Aorta (tissue), 5 donors: ENCODE data around the gene CETP. TPM values are rescaled to one million over a fixed set of nuclear protein-coding genes. Genes with fewer than 3 reads are reported as not detected.
"Not testable (repeated sequence)": the region's sequence is repeated elsewhere in the genome, so short reads cannot be mapped to it uniquely, and the experiment has no call there.

Source experiments
- ATAC-seq: fragments of 200-7000 bp; cut with Tn5 transposase; one replicate; pipeline ENCODE4 v1.9.1; 2022; ENCODE audit warnings: moderate library complexity; ENCODE audit not compliant: low FRiP score
- DNase-seq, 2 donors: peaks; one replicate each; pipeline ENCODE4 v3.0.0-alpha.2; 2020
- H3K27ac ChIP-seq, 2 donors: one replicate each; pipeline ENCODE4 v1.5.1; 2013; ENCODE audit warnings: low read length in 2 of 2, mild to moderate bottlenecking in 2 of 2, moderate library complexity in 2 of 2, control low read depth in 1 of 2, inconsistent platforms in 1 of 2, low read depth in 1 of 2
- H3K27me3 ChIP-seq, 2 donors: one replicate each; pipeline ENCODE4 v1.6.1; 2013; ENCODE audit warnings: control low read depth in 1 of 2, low read length in 1 of 2, mild to moderate bottlenecking in 1 of 2, moderate library complexity in 1 of 2; ENCODE audit not compliant: insufficient read depth in 2 of 2, control insufficient read depth in 1 of 2
- H3K36me3 ChIP-seq, 2 donors: one replicate each; pipeline ENCODE4 v1.6.1; 2013; ENCODE audit warnings: control low read depth in 1 of 2, low read length in 1 of 2, mild to moderate bottlenecking in 1 of 2; ENCODE audit not compliant: insufficient read depth in 2 of 2, control insufficient read depth in 1 of 2
- H3K4me1 ChIP-seq, 2 donors: one replicate each; pipeline ENCODE4 v1.6.1; 2013; ENCODE audit warnings: low read length in 2 of 2, control low read depth in 1 of 2, mild to moderate bottlenecking in 1 of 2, moderate library complexity in 1 of 2; ENCODE audit not compliant: insufficient read depth in 2 of 2, control insufficient read depth in 1 of 2
- H3K4me3 ChIP-seq, 2 donors: one replicate each; pipeline ENCODE4 v1.5.1; 2013; ENCODE audit warnings: low read length in 2 of 2, control low read depth in 1 of 2, mild to moderate bottlenecking in 1 of 2
- H3K9me3 ChIP-seq: one replicate; pipeline ENCODE4 v1.6.1; 2013; ENCODE audit warnings: mild to moderate bottlenecking, low read length; ENCODE audit not compliant: control insufficient read depth
- WGBS, 2 donors: extraction: QIAGEN DNeasy Blood & Tissue Kit; methylation state at CpG; one replicate each; pipeline ENCODE4 v1.1.7; 2013; 5-methylcytosine and 5-hydroxymethylcytosine counted together
- intact Hi-C, 2 donors: fragments of 100-400 bp; cut with DNase I; formaldehyde crosslinking; loops; one replicate each; pipeline versions ENCODE4 v1.14.2 to v1.15.0; 2022
- polyA plus RNA-seq, 2 donors: library from polyadenylated mRNA; stranded (reverse); fragments of 200-250 nt; gene quantifications; one replicate each; pipeline ENCODE4 v1.2.3, GENCODE V29; 2013
- total RNA-seq, 2 donors: library from RNA; stranded (reverse); fragmentation: NEBNext Ultra II Directional; extraction: Animal tissue kit (Norgen Biotek cat#: 25700); gene quantifications; one replicate each; pipeline ENCODE4 v1.2.1, GENCODE V29; 2021
- donor health status: healthy with polysubstance abuse.
- donor health status: Bipolar disorder and iron deficiency.
- donor health status: DM: no; HTN: no; CAD: no.
- donor health status: DM: no; HTN: no; CAD: no.
- donor health status: DM: yes; HTN: yes; CAD: no.

Gene CETP
- total and polyA plus RNA-seq, 4 donors, result 0.49 to 1.3 TPM; not detected in 2

DNA sequence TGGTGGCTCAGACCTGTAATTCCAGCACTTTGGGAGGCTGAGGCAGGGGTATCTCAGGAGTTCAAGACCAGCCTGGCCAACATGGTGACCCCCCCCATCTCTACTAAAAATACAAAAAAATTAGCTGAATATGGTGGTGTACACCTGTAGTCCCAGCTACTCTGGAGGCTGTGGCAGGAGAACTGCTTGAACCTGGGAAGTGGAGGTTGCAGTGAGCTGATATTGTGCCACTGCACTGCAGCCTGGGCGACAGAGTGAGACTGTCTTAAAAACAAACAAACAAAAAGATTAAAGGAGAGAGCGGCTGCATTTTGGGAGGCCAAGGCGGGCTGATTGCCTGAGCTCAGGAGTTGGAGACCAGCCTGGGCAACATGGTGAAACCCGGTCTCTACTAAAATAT is 25.2 kb downstream of the CETP start:
- intact Hi-C loops, result loop anchor here in 1 of 2 donors (5.0 kb wide), 1 partner anchor 55 kb away; the partner anchor contains the start of gene HERPUD1
- H3K27ac ChIP-seq, H3K4me1 ChIP-seq, H3K27me3 ChIP-seq, ATAC-seq, H3K9me3 ChIP-seq, H3K4me3 ChIP-seq, H3K36me3 ChIP-seq: not testable (repeated sequence)
- 93 to 95% methylated on average over 4 of the region's 4 CpGs for WGBS, 2 donors
- DNase-seq, result peak; percentile 12 to 50

DNA sequence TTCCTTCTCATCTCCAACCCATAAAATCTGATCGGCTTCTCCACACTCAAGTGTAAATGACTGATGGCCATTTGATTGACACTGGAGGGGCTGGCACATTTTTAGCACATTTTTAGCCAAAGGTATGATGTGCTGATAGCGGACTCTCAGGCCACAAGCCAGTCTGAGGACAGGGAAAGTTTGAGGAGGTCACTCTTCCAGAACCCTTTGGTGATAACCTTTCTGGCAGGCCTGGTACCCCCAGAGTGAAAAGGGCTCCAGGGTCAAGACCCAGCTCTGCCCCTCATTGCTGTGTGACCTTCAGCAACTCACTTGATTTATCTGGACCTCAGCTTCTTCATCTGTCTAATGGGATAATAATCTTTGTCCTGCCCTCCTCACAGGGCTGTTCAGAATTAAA is 25.9 kb downstream of the CETP start:
- ATAC-seq (no peak), DNase-seq (peak; percentile 17 to 29)
- 95 to 97% methylated on average over 2 of the region's 2 CpGs for WGBS, 2 donors
- H3K27me3 ChIP-seq, result no peaks in the 10 kb centered on the region
- no peaks in the 10 kb centered on the region for H3K4me1 ChIP-seq
- H3K36me3 ChIP-seq, result no peaks in the 10 kb centered on the region
- no peak overlapping the region for H3K4me3 ChIP-seq
- no peak overlapping the region for H3K27ac ChIP-seq
- no peaks in the 10 kb centered on the region for H3K9me3 ChIP-seq
- intact Hi-C loops, result loop anchor here in 1 of 2 donors (5.0 kb wide), 1 partner anchor 55 kb away; the partner anchor contains the start of gene HERPUD1

DNA sequence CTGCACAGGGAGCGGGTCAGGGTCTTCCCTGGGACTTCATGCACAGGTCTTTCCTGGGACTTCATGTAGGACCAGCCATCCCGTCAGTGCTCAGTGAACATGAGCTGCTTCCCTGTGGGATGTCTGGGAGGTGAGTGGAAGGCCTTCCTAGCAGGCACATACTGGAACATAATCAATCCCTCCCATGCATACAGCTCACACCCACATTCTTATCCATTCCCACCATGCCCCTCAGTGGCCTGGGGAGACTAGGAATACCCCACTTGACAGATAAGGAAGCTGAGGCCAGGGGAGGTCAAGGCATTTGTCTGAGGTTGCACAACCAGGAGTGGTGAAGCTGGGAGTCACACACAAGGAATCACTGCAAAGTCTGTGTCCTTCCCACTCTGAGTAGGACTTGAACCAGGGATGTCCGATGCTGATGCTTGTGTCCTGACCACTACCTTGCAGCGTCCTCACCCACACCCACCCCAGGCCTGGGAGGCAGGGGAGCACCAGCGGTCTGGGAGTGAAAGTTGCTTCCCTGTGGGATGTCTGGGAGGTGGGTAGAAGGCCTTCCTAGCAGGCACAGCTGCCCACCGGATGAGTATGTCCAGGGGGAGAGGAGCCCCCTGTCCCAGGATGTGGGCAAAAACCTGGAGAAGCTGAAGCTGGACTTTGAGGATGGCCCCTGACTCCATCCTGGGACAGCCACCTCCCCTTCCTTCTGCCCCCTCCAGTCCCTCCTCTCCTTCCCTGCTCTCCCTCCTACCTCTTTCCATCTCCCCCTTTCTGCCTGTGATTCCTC is 26.6 kb downstream of the CETP start:
- DNase-seq (peak; percentile 44 to 69), ATAC-seq (peak; percentile 1)
- intact Hi-C loops, result loop anchor here in 1 of 2 donors (5.0 kb wide), 1 partner anchor 56 kb away; the partner anchor contains the start of gene HERPUD1
- WGBS, 2 donors, result 88 to 90% methylated on average over 6 of the region's 6 CpGs
- Histone ChIP-seq H3K36me3 (no peaks in the 10 kb centered on the region), H3K27ac (peak overlapping the region in 1 of 2 donors; percentile 35), H3K9me3 (no peaks in the 10 kb centered on the region), H3K27me3 (no peaks in the 10 kb centered on the region), H3K4me3 (no peak overlapping the region), H3K4me1 (no peaks in the 10 kb centered on the region)

DNA sequence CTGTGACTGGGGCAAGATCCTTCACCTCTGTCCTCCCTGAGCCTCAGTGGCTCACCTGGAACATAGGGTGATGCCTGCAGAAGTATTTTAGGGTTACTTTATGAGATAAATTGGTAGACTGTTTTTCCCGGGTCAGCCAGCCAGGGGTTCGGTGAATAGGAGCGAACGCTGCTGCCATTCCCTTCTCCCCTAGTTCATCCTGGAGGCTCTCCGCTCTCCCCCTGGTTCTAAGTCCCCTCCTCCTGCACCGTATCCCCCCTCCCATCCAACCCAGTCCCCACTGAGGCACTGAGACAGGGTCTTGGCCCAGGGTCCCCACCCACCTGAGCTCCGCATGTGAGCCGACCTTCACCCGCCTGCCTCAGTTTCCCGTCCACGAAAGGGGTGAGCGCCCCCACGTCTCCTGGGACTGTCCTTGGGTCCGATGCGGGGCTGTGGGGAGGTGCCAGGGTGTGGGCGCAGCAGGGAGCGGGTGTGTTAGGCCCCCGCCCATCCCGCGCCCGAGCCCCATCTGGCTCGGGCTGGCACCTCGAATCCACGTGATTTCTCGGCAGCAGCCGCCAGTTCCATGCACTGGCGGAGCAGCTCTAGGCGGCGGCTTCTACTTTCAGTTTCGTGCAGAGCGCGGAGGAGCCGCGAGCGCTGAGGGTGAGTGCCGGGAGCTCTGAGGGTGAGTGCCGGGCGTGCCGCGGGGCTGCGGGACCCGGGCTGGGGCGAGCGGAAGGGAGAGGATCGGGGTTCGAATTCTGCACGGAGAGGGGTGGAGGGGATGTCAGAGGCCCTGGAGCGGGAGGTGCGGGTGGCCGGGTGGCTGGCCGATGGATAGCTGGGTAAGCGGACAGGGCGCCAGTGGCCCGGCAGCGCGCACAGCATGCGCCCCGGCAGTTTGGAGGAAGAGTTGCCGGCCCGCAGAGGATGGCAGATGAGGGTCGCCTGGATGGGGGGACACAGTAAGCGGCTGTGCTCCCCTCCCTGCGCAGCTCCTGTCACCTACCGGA is 27.5 kb downstream of the CETP start, which contains the start of gene NLRC5:
Gene NLRC5, plus strand, starts transcription at position 610 of the 998 bp plus-strand sequence. CDS start 31,156 bp downstream, outside the sequence.
- no peaks in the 10 kb centered on the region for H3K27me3 ChIP-seq
- ATAC-seq (peak; percentile 93), DNase-seq (peak; percentile 94 to 96)
- intact Hi-C loops, result loop anchor here in 1 of 2 donors (5.0 kb wide), 1 partner anchor 57 kb away; the partner anchor contains the start of gene HERPUD1
- WGBS, 2 donors, result 4% methylated on average over 57 to 64 of the region's 64 CpGs
- peak within 1 kb of the TSS; percentile 69 to 77 for H3K4me3 ChIP-seq
- H3K36me3 ChIP-seq, result no peaks in the 10 kb centered on the region
- no peaks in the 10 kb centered on the region for H3K9me3 ChIP-seq
- H3K27ac ChIP-seq, result peak within 1 kb of the TSS in 1 of 2 donors; percentile 57
- no peaks in the 10 kb centered on the region for H3K4me1 ChIP-seq

DNA sequence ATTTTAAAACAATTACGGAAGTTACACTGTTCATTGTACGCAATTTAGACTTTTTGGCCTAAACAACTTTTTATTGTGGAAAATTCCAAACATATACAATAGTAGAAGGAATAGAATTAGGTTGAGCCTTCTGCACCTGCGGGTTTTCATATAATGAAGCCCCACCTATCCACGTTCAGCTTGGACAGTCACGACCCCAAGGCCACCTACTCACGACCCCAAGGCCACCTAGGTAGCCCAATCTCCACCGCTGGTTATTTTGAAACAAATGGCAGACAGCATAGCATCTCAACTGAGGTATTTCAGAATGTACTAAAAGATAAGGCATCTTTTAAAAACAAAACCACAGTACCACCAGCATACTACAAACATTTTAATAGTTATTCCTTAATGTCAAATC is 28.2 kb downstream of the CETP start:
- Histone ChIP-seq H3K4me3 (peak overlapping the region; percentile 69 to 77), H3K27me3 (no peaks in the 10 kb centered on the region), H3K36me3 (no peaks in the 10 kb centered on the region), H3K27ac (peak overlapping the region in 1 of 2 donors; percentile 18), H3K4me1 (no peaks in the 10 kb centered on the region), H3K9me3 (no peaks in the 10 kb centered on the region)
- whole genome bisulfite sequencing, 2 donors, result 36% methylated on average over 7 of the region's 7 CpGs
- ATAC-seq (no peak), DNase-seq (peak in 1 of 2 donors; percentile 24)
- intact Hi-C loops, result loop anchor here in 1 of 2 donors (5.0 kb wide), 1 partner anchor 58 kb away; the partner anchor contains the start of gene HERPUD1

DNA sequence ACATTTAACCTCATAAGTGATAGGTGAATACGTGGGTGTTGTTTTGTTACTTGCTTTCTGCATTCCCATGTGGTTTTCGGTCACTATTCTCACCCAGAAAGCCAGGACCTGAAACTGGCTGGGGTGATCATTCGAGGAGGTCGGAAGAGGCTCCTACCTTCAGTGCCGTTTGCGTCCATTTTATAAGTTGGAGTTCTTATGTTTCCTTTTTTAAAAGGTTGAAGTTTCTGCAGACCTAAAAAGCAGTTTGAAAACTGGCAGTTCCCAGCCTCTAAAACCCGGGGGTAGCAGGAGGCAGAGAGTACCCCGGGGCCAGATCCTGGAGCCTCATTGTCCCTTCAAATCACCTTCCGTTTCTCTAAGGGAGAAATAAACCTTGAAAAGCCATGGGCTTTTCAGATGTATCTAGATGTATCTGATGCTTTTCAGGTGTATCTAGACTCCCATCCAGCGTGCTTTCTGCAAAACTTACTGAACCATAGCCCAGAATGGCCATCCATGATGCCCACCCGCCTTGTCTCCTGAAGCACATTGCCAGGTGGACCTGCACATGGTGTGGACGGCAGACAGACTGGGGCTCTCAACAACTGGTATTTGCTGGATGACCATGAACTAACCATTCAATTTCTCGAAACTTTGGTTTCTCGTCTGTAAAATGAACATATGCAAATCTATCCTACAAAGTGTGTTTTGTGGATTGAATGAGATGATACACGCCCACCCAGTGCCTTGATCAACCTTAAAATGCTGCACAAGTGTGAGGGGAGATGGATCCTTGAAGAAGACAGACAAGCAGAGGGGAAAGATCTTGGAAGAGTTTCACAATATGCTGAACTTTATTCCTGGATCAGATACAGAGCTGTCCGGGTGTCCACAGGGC is 28.9 kb downstream of the CETP start:
- Histone ChIP-seq H3K27ac (no peak overlapping the region), H3K27me3 (no peaks in the 10 kb centered on the region), H3K36me3 (no peaks in the 10 kb centered on the region), H3K4me1 (no peaks in the 10 kb centered on the region), H3K4me3 (no peak overlapping the region), H3K9me3 (no peaks in the 10 kb centered on the region)
- intact Hi-C loops, result no loop called here
- DNase-seq (peak; percentile 20 to 56), ATAC-seq (no peak)
- WGBS, 2 donors, result 80 to 81% methylated on average over 16 of the region's 16 CpGs

DNA sequence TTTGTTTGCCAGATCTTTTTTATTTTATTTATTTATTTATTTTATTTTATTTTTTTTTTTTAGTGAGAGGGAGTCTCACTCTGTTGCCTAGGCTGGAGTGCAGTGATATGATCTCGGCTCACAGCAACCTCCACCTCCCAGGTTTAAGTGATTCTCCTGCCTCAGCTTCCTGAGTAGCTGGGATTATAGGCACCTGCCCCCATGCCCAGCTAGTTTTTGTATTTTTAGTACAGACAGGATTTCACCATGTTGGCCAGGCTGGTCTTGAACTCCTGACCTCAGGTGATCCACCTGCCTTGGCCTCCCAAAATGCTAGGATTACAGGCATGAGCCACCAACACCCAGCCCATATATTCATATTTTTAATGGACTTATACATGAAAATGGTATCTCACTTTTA is 30.7 kb downstream of the CETP start:
- 92 to 100% methylated on average over 1 of the region's 1 CpG for WGBS, 2 donors
- H3K4me3 ChIP-seq, ATAC-seq, H3K36me3 ChIP-seq, H3K9me3 ChIP-seq, H3K4me1 ChIP-seq, H3K27ac ChIP-seq, intact Hi-C loops, H3K27me3 ChIP-seq, DNase-seq: not testable (repeated sequence)
